ENCODE measurements around the gene UBE2O. TPM values are rescaled to one million over a fixed set of nuclear protein-coding genes. Genes with fewer than 3 reads are reported as not detected.

UBE2O gene
- total RNA-seq, 1 experiment from 2014 or later: 64.7 TPM

- intact Hi-C loops (cut with micrococcal nuclease): no loop called here
- Histone ChIP-seq H3K27me3 (ENCODE audit: low read length) (no peaks in the 10 kb centered on the region), H3K79me2 (ENCODE audit: low read length) (peaks cover 97% of the 10 kb centered on the region), H4K20me1 (ENCODE audit: low read length) (peaks cover 56% of the 10 kb centered on the region), H3K27ac (ENCODE audit: low read length) (no peak overlapping the region), H3F3A (ENCODE audit: low read length, unreplicated experiment) (no peaks in the 10 kb centered on the region), H3K9me3 (ENCODE audit: low read length) (no peaks in the 10 kb centered on the region), H3K36me3 (ENCODE audit: low read depth, low read length) (peaks cover 12% of the 10 kb centered on the region; the same call in 1 of the 2 replicates), H3K4me1 (ENCODE audit: insufficient read depth, low read length) (peaks cover 12% of the 10 kb centered on the region), H3K9me2 (replicated peaks; ENCODE audit: low read length) (no peaks in the 10 kb centered on the region), H3K4me2 (ENCODE audit: low read length) (no peak overlapping the region), H2AFZ (ENCODE audit: low read length) (no peak overlapping the region), H3K9ac (ENCODE audit: low read length) (no peak overlapping the region), H3K4me3 (ENCODE audit: low read length) (no peak overlapping the region)
- ChIA-PET POLR2A (ENCODE audit: unreplicated experiment) (no interaction called here), CTCF (no interaction called here)
- no TSS peak for BruUV-seq (replicated peaks)
- DNase-seq: no peak
- no peak for ATAC-seq
- TF ChIP-seq EZH2 (IDR thresholded peaks at IDR 0.05; ENCODE audit: low read length, unreplicated experiment) (no peak), EZH2phosphoT487 (IDR thresholded peaks at IDR 0.05; ENCODE audit: borderline replicate concordance, low read length) (no peak)
- TF ChIP-seq, protein P1, sequence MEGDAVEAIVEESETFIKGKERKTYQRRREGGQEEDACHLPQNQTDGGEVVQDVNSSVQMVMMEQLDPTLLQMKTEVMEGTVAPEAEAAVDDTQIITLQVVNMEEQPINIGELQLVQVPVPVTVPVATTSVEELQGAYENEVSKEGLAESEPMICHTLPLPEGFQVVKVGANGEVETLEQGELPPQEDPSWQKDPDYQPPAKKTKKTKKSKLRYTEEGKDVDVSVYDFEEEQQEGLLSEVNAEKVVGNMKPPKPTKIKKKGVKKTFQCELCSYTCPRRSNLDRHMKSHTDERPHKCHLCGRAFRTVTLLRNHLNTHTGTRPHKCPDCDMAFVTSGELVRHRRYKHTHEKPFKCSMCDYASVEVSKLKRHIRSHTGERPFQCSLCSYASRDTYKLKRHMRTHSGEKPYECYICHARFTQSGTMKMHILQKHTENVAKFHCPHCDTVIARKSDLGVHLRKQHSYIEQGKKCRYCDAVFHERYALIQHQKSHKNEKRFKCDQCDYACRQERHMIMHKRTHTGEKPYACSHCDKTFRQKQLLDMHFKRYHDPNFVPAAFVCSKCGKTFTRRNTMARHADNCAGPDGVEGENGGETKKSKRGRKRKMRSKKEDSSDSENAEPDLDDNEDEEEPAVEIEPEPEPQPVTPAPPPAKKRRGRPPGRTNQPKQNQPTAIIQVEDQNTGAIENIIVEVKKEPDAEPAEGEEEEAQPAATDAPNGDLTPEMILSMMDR (conservative IDR thresholded peaks at IDR 0.05; ENCODE audit: low read depth, low read length): no peak
Measured at GRCh38 chr17:76432004-76432403, 20.9 kb downstream of the UBE2O start.

DNA sequence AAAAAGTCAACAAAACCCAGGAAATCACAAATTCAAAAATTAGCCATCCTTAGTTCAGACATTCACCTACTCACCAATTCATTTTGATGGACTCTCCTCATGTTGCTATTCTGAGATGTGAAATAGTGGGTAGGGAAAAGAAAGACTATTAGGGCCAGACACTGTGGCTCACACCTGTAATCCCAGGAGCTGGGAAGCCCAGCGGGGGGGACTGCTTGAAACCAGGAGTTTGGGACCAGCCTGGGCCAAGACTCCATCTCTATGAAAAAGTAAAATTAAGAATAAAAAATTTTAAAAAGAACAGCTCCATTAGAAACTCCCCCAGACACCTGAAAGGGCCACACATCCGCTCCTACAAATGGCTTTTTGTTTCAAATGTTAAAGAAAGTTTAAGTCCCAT is 21.4 kb downstream of the UBE2O start:
- CTCF ChIA-PET: no interaction called here
- no peak for ATAC-seq

DNA sequence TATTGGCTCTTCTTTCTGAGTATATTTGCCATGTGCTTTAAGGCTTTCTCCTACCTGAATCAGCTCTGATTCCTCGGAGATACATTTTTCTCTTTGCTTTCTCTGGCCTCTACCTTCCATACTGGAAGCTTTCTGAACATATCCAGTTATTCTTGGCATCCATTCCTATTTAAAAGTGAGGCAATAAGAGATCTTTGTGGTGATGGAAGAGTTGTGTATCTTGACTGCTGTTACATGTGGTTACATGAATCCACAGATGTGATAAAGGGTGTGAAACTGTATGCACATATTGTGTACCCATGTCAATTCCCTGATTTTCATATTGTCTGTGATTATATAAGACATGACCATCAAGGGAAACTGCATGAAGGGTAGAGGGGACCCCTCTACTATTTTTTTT is 24.4 kb downstream of the UBE2O start:
- POLR2A ChIA-PET (ENCODE audit: unreplicated experiment): no interaction called here
- Histone ChIP-seq H3K27ac (ENCODE audit: low read length) (no peak overlapping the region), H3K27me3 (ENCODE audit: low read length) (no peaks in the 10 kb centered on the region), H3K9me3 (ENCODE audit: low read length) (no peaks in the 10 kb centered on the region), H3K9ac (ENCODE audit: low read length) (no peak overlapping the region), H3F3A (ENCODE audit: low read length, unreplicated experiment) (no peaks in the 10 kb centered on the region), H3K9me2 (replicated peaks; ENCODE audit: low read length) (no peaks in the 10 kb centered on the region), H3K36me3 (ENCODE audit: low read depth, low read length) (peaks cover 6% of the 10 kb centered on the region; the same call in 1 of the 2 replicates), H3K4me1 (ENCODE audit: insufficient read depth, low read length) (no peaks in the 10 kb centered on the region), H2AFZ (ENCODE audit: low read length) (no peak overlapping the region), H4K20me1 (ENCODE audit: low read length) (peaks cover 41% of the 10 kb centered on the region), H3K4me2 (ENCODE audit: low read length) (no peak overlapping the region), H3K79me2 (ENCODE audit: low read length) (peaks cover 91% of the 10 kb centered on the region), H3K4me3 (ENCODE audit: low read length) (no peak overlapping the region)
- no peak for ATAC-seq
- no TSS peak for BruUV-seq (replicated peaks)
- intact Hi-C loops (cut with micrococcal nuclease): no loop called here
- no peak for DNase-seq
- CTCF ChIA-PET: no interaction called here
- no peak for TF ChIP-seq EZH2phosphoT487 (IDR thresholded peaks at IDR 0.05; ENCODE audit: borderline replicate concordance, low read length)
- TF ChIP-seq, protein P1 (conservative IDR thresholded peaks at IDR 0.05; ENCODE audit: low read depth, low read length): no peak
- TF ChIP-seq EZH2 (IDR thresholded peaks at IDR 0.05; ENCODE audit: low read length, unreplicated experiment): no peak

More for the DNA sequence above, 21.4 kb downstream of the UBE2O start:
- no peaks in the 10 kb centered on the region for H3K27me3 ChIP-seq (ENCODE audit: low read length)
- H3K36me3 ChIP-seq (ENCODE audit: low read depth, low read length): peaks cover 12% of the 10 kb centered on the region; the same call in 1 of the 2 replicates
- intact Hi-C loops (cut with micrococcal nuclease): no loop called here
- TF ChIP-seq EZH2 (IDR thresholded peaks at IDR 0.05; ENCODE audit: low read length, unreplicated experiment) (no peak), EZH2phosphoT487 (IDR thresholded peaks at IDR 0.05; ENCODE audit: borderline replicate concordance, low read length) (no peak)
- TF ChIP-seq, protein P1 (conservative IDR thresholded peaks at IDR 0.05; ENCODE audit: low read depth, low read length): no peak
- no peak overlapping the region for H2AFZ ChIP-seq (ENCODE audit: low read length)
- H3K27ac ChIP-seq (ENCODE audit: low read length): no peak overlapping the region
- no peak overlapping the region for H3K4me2 ChIP-seq (ENCODE audit: low read length)
- H3K9me3 ChIP-seq (ENCODE audit: low read length): no peaks in the 10 kb centered on the region
- H3K79me2 ChIP-seq (ENCODE audit: low read length): peaks cover 97% of the 10 kb centered on the region
- POLR2A ChIA-PET (ENCODE audit: unreplicated experiment): no interaction called here
- peaks cover 55% of the 10 kb centered on the region for H4K20me1 ChIP-seq (ENCODE audit: low read length)
- no peaks in the 10 kb centered on the region for H3K9me2 ChIP-seq (replicated peaks; ENCODE audit: low read length)
- no peak for DNase-seq
- BruUV-seq (replicated peaks): no TSS peak
- H3K4me3 ChIP-seq (ENCODE audit: low read length): no peak overlapping the region
- no peak overlapping the region for H3K9ac ChIP-seq (ENCODE audit: low read length)
- H3F3A ChIP-seq (ENCODE audit: low read length, unreplicated experiment): no peaks in the 10 kb centered on the region
- peaks cover 12% of the 10 kb centered on the region for H3K4me1 ChIP-seq (ENCODE audit: insufficient read depth, low read length)

Data from PC-3 (cell line).